ENCODE results near the gene GPHN. TPM values are rescaled to one million over a fixed set of nuclear protein-coding genes. Genes with fewer than 3 reads are reported as not detected.

GPHN gene
- total and polyA plus RNA-seq, 2 of the 8 experiments (the other 6 are each of a cell fraction or from before 2014, with no cell fraction given): 6.0 to 16.0 TPM

GRCh38 chr14:67016856-67017255 lies 508.9 kb downstream of the GPHN start (continued):
- TF ChIP-seq ATF3 (IDR thresholded peaks at IDR 0.05; ENCODE audit: insufficient read depth, low read depth, low read length) (no peak), RAD21 (IDR thresholded peaks at IDR 0.05 in 1 of 2, conservative IDR thresholded peaks at IDR 0.05 in 1 of 2; ENCODE audit: low read depth in 2 of 2, low read length in 2 of 2) (no peak), POLR2AphosphoS5 (IDR thresholded peaks at IDR 0.05; ENCODE audit: low read depth, low read length) (no peak)

Data from H1 (cell line).